ENCODE measurements around the gene PRG3. TPM values are rescaled to one million over a fixed set of nuclear protein-coding genes. Genes with fewer than 3 reads are reported as not detected.

Gene PRG3
- total and polyA plus RNA-seq, 9 of the 15 experiments (the other 6 are each of a cell fraction or from before 2014, with no cell fraction given): 0.18 to 0.55 (median 0.38) TPM; not detected in 6

GRCh38 chr11:57353036-57353435 lies 27.9 kb downstream of the PRG3 start (continued):
- TF ChIP-seq RBM25 (IDR thresholded peaks at IDR 0.05; ENCODE audit: low read depth, low read length, severe bottlenecking) (no peak), TAF9B (IDR thresholded peaks at IDR 0.05; ENCODE audit: partially characterized antibody) (no peak), CHD4 (IDR thresholded peaks at IDR 0.05; ENCODE audit: insufficient read depth, insufficient replicate concordance, low read depth, low read length, poor library complexity, severe bottlenecking) (no peak), IRF9 (tag; IDR thresholded peaks at IDR 0.05) (no peak), CEBPG (CRISPR knock-in tag; IDR thresholded peaks at IDR 0.05) (no peak), CEBPG (tag; conservative IDR thresholded peaks at IDR 0.05 in 1 of 2, IDR thresholded peaks at IDR 0.05 in 1 of 2) (no peak), ILK (tag; IDR thresholded peaks at IDR 0.05; ENCODE audit: borderline replicate concordance, low read depth) (no peak), TCF3 (CRISPR knock-in tag; IDR thresholded peaks at IDR 0.05) (0 out of 2 replicates have a peak, but pooled peaks have one; percentile 10), HNRNPLL (IDR thresholded peaks at IDR 0.05; ENCODE audit: low read depth, low read length, poor library complexity, severe bottlenecking) (peak; percentile 89), KLF13 (tag; IDR thresholded peaks at IDR 0.05; ENCODE audit: borderline replicate concordance, low read depth) (no peak), C11orf30 (IDR thresholded peaks at IDR 0.05; ENCODE audit: low read depth) (no peak), ZBTB2 (IDR thresholded peaks at IDR 0.05) (no peak)
- TF ChIP-seq, protein P1, sequence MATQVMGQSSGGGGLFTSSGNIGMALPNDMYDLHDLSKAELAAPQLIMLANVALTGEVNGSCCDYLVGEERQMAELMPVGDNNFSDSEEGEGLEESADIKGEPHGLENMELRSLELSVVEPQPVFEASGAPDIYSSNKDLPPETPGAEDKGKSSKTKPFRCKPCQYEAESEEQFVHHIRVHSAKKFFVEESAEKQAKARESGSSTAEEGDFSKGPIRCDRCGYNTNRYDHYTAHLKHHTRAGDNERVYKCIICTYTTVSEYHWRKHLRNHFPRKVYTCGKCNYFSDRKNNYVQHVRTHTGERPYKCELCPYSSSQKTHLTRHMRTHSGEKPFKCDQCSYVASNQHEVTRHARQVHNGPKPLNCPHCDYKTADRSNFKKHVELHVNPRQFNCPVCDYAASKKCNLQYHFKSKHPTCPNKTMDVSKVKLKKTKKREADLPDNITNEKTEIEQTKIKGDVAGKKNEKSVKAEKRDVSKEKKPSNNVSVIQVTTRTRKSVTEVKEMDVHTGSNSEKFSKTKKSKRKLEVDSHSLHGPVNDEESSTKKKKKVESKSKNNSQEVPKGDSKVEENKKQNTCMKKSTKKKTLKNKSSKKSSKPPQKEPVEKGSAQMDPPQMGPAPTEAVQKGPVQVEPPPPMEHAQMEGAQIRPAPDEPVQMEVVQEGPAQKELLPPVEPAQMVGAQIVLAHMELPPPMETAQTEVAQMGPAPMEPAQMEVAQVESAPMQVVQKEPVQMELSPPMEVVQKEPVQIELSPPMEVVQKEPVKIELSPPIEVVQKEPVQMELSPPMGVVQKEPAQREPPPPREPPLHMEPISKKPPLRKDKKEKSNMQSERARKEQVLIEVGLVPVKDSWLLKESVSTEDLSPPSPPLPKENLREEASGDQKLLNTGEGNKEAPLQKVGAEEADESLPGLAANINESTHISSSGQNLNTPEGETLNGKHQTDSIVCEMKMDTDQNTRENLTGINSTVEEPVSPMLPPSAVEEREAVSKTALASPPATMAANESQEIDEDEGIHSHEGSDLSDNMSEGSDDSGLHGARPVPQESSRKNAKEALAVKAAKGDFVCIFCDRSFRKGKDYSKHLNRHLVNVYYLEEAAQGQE (IDR thresholded peaks at IDR 0.05; ENCODE audit: borderline replicate concordance): no peak
- TF ChIP-seq, protein P1 (CRISPR knock-in tag; IDR thresholded peaks at IDR 0.05; ENCODE audit: low read depth): no peak
- TF ChIP-seq, protein P2, sequence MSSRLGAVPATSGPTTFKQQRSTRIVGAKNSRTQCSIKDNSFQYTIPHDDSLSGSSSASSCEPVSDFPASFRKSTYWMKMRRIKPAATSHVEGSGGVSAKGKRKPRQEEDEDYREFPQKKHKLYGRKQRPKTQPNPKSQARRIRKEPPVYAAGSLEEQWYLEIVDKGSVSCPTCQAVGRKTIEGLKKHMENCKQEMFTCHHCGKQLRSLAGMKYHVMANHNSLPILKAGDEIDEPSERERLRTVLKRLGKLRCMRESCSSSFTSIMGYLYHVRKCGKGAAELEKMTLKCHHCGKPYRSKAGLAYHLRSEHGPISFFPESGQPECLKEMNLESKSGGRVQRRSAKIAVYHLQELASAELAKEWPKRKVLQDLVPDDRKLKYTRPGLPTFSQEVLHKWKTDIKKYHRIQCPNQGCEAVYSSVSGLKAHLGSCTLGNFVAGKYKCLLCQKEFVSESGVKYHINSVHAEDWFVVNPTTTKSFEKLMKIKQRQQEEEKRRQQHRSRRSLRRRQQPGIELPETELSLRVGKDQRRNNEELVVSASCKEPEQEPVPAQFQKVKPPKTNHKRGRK (tag; IDR thresholded peaks at IDR 0.05): no peak

All from K562 (cell line).